K562 (cell line): ENCODE data around the gene KASH5. TPM values are rescaled to one million over a fixed set of nuclear protein-coding genes. Genes with fewer than 3 reads are reported as not detected.

Experiments used
- CEBPG ChIP-seq, 3 experiments: fragments of 200-800 bp in 1 of 3; sonication (Bioruptor generic) in 1 of 3; sonication (generic) in 1 of 3; formaldehyde crosslinking in 1 of 3; IDR thresholded peaks in 2 of 3; conservative IDR thresholded peaks in 1 of 3; 2 replicates each; pipeline versions ENCODE4 v1.6.1 to v1.8.0; 2016 to 2022; ENCODE audit warnings: missing compliant biosample characterization in 2 of 3, missing genetic modification characterization in 2 of 3, mild to moderate bottlenecking in 1 of 3, missing genetic modification reagents in 1 of 3
- CHAMP1 ChIP-seq: fragments of 450-650 bp; IDR thresholded peaks from 2 replicates; pipeline ENCODE4 v1.6.1; 2016; ENCODE audit warnings: mild to moderate bottlenecking
- FOXJ3 ChIP-seq: sonication (generic); formaldehyde crosslinking; IDR thresholded peaks from 2 replicates; pipeline ENCODE4 v1.4.0; 2020; ENCODE audit warnings: mild to moderate bottlenecking, missing genetic modification reagents
- HDGF ChIP-seq: fragments of 450-650 bp; IDR thresholded peaks from 2 replicates; pipeline ENCODE4 v1.6.1; 2016
- HMGXB4 ChIP-seq: sonication (generic); formaldehyde crosslinking; IDR thresholded peaks from 2 replicates; pipeline ENCODE4 v1.8.1; 2023; ENCODE audit warnings: mild to moderate bottlenecking, missing genetic modification reagents
- LARP7 ChIP-seq: fragments of 450-650 bp; IDR thresholded peaks from 2 replicates; pipeline ENCODE4 v1.6.1; 2016
- NFATC3 ChIP-seq: fragments of 450-650 bp; IDR thresholded peaks from 2 replicates; pipeline ENCODE4 v1.6.1; 2017; ENCODE audit warnings: mild to moderate bottlenecking
- PHF21A ChIP-seq: fragments of 450-650 bp; IDR thresholded peaks from 2 replicates; pipeline ENCODE4 v1.6.1; 2017; ENCODE audit warnings: low read depth, borderline replicate concordance
- ZBTB40 ChIP-seq, 2 experiments: fragments of 450-650 bp in 1 of 2; sonication (generic) in 1 of 2; formaldehyde crosslinking in 1 of 2; IDR thresholded peaks; 2 replicates each; pipeline versions ENCODE4 v1.7.1 to v1.9.0; 2016 to 2022; ENCODE audit warnings: inconsistent platforms in 1 of 2, mild to moderate bottlenecking in 1 of 2, missing genetic modification reagents in 1 of 2
- ZNF143 ChIP-seq: sonication (generic); formaldehyde crosslinking; IDR thresholded peaks from 2 replicates; pipeline ENCODE4 v1.9.0; 2022; ENCODE audit warnings: mild to moderate bottlenecking, missing genetic modification reagents
- ZNF354B ChIP-seq: fragments of 250-450 bp; sonication (Bioruptor Pico); IDR thresholded peaks from 2 replicates; pipeline ENCODE4 v1.4.0; 2020
- ZNF512 ChIP-seq: IDR thresholded peaks from 2 replicates; pipeline ENCODE4 v1.6.1; 2016; ENCODE audit warnings: missing genetic modification characterization, missing compliant biosample characterization
- ZNF584 ChIP-seq: fragments of 200-800 bp; sonication (Bioruptor generic); IDR thresholded peaks from 2 replicates; pipeline ENCODE4 v1.6.1; 2016; ENCODE audit warnings: low read depth, mild to moderate bottlenecking, missing genetic modification characterization, missing compliant biosample characterization
- polyA plus RNA-seq, 8 experiments: library from polyadenylated mRNA; depleted of rRNA in 4 of 8; stranded (reverse) in 5 of 8; unstranded in 3 of 8; fragments of >200 nt; fragmentation: Nextera tagmentation in 2 of 8; fragmentation: Illumina TruSeq in 1 of 8; extraction: Ambion mirVana in 2 of 8; extraction: Trizol in 1 of 8; gene quantifications; 2 replicates each; pipeline versions ENCODE4 v1.2.1 to v1.2.3, GENCODE V29; 2011 to 2014; ENCODE audit warnings: inconsistent platforms in 1 of 8, missing spikeins in 1 of 8
- total RNA-seq, 7 experiments: library from RNA; depleted of rRNA in 6 of 7; stranded (reverse); fragments of >200 nt in 6 of 7; fragmentation: Illumina TruSeq in 2 of 7; extraction: Trizol in 2 of 7; gene quantifications; 2 replicates each; pipeline versions ENCODE4 v1.2.1 to v1.2.3, GENCODE V29; 2011 to 2021; ENCODE audit warnings: low replicate concordance in 1 of 7

KASH5 gene
- total and polyA plus RNA-seq, 9 of the 15 experiments (the other 6 are each of a cell fraction or from before 2014, with no cell fraction given): 0.07 to 0.84 (median 0.34) TPM; not detected in 1

- 0 out of 2 replicates have a peak, but pooled peaks have one; percentile 17 for TF ChIP-seq ZNF143 (CRISPR knock-in tag)
- TF ChIP-seq ZBTB40 (IDR thresholded peaks at IDR 0.05): peak; percentile 55; the same call in 1 of the 2 replicates
- no peak for TF ChIP-seq ZBTB40 (CRISPR knock-in tag; IDR thresholded peaks at IDR 0.05)
- TF ChIP-seq CHAMP1: no peak
- 0 out of 2 replicates have a peak, but pooled peaks have one; percentile 2 for TF ChIP-seq ZNF512 (tag)
- TF ChIP-seq FOXJ3 (CRISPR knock-in tag): no peak
- no peak for TF ChIP-seq CEBPG (CRISPR knock-in tag; IDR thresholded peaks at IDR 0.05)
- TF ChIP-seq CEBPG (tag; conservative IDR thresholded peaks at IDR 0.05 in 1 of 2, IDR thresholded peaks at IDR 0.05 in 1 of 2): no peak
- no peak for TF ChIP-seq HMGXB4 (CRISPR knock-in tag)
- TF ChIP-seq PHF21A: 0 out of 2 replicates have a peak, but pooled peaks have one; percentile 32
- TF ChIP-seq ZNF354B (CRISPR knock-in tag): no peak
- TF ChIP-seq NFATC3: no peak
- no peak for TF ChIP-seq HDGF
- TF ChIP-seq ZNF584 (CRISPR knock-in tag): no peak
- peak; percentile 15; the same call in 1 of the 2 replicates for TF ChIP-seq LARP7
Observed at GRCh38 chr19:49362929-49363267, 25.2 kb upstream of the KASH5 start (continued).
